Measurements from ENCODE around the gene SCD5.

GRCh38 chr4:82739287-82740190, 59.1 kb downstream of the SCD5 start:
- TF ChIP-seq REST (IDR thresholded peaks at IDR 0.05; ENCODE audit: insufficient read depth in 1 of 2, low read depth in 2 of 2, low read length in 2 of 2) = no peak
- no peak for TF ChIP-seq TAF1 (IDR thresholded peaks at IDR 0.05; ENCODE audit: borderline replicate concordance, insufficient read depth, low read length)
- TF ChIP-seq POLR2AphosphoS5 (IDR thresholded peaks at IDR 0.05; ENCODE audit: low read depth, low read length) = no peak
- no peak for TF ChIP-seq SIN3A (IDR thresholded peaks at IDR 0.05; ENCODE audit: borderline replicate concordance, insufficient read depth, low read length)

Data from PFSK-1 (cell line).